Measurements from ENCODE around the gene FLYWCH2. TPM values are rescaled to one million over a fixed set of nuclear protein-coding genes. Genes with fewer than 3 reads are reported as not detected.
"Not testable (repeated sequence)": the region's sequence is repeated elsewhere in the genome, so short reads cannot be mapped to it uniquely, and the experiment has no call there.

The FLYWCH2 gene
- total RNA-seq, 1 experiment from 2014 or later = 57.3 TPM

- DNase-seq (ENCODE audit: low spot score) = no peak
These were observed 29.6 kb downstream of the FLYWCH2 start for GRCh38 chr16:2912330-2913199.

GRCh38 chr16:2913603-2914002 lies 30.6 kb downstream of the FLYWCH2 start:
- no peak for DNase-seq (ENCODE audit: low spot score)

GRCh38 chr16:2914233-2914632 lies 31.2 kb downstream of the FLYWCH2 start:
- peak; percentile 2 for DNase-seq (ENCODE audit: low spot score)

GRCh38 chr16:2915196-2915929 lies 32.3 kb downstream of the FLYWCH2 start:
- peak; percentile 48 for DNase-seq (ENCODE audit: low spot score)

GRCh38 chr16:2919511-2920255 lies 36.7 kb downstream of the FLYWCH2 start:
- peak; percentile 45 for DNase-seq (ENCODE audit: low spot score)

- DNase-seq (ENCODE audit: low spot score) = no peak
These were observed 40.5 kb downstream of the FLYWCH2 start for GRCh38 chr16:2923481-2923880.

- no peak for DNase-seq (ENCODE audit: low spot score)
These were observed 42.1 kb downstream of the FLYWCH2 start for GRCh38 chr16:2924901-2925755.

- DNase-seq (ENCODE audit: low spot score) = no peak
These were observed 43.1 kb downstream of the FLYWCH2 start for GRCh38 chr16:2925951-2926649.

GRCh38 chr16:2926650-2926999 lies 43.6 kb downstream of the FLYWCH2 start:
- no peak for DNase-seq (ENCODE audit: low spot score)

GRCh38 chr16:2927010-2927646 lies 44.1 kb downstream of the FLYWCH2 start:
- peak; percentile 83 for DNase-seq (ENCODE audit: low spot score)

GRCh38 chr16:2928151-2928550 lies 45.1 kb downstream of the FLYWCH2 start:
- DNase-seq (ENCODE audit: low spot score) = not testable (repeated sequence)

- DNase-seq (ENCODE audit: low spot score) = no peak
These were observed 45.8 kb downstream of the FLYWCH2 start for GRCh38 chr16:2928796-2929195.

- DNase-seq (ENCODE audit: low spot score) = no peak
These were observed 46.7 kb downstream of the FLYWCH2 start for GRCh38 chr16:2929693-2930092.

- DNase-seq (ENCODE audit: low spot score) = no peak
These were observed 47.2 kb downstream of the FLYWCH2 start for GRCh38 chr16:2930236-2930635.

GRCh38 chr16:2931231-2931914 lies 48.4 kb downstream of the FLYWCH2 start:
- DNase-seq (ENCODE audit: low spot score) = not testable (repeated sequence)

- DNase-seq (ENCODE audit: low spot score) = no peak
These were observed 50.1 kb downstream of the FLYWCH2 start for GRCh38 chr16:2933136-2933535.

GRCh38 chr16:2933701-2934100 lies 50.7 kb downstream of the FLYWCH2 start:
- no peak for DNase-seq (ENCODE audit: low spot score)

- DNase-seq (ENCODE audit: low spot score) = no peak
These were observed 51.4 kb downstream of the FLYWCH2 start for GRCh38 chr16:2934450-2934849.

GRCh38 chr16:2936436-2937011 lies 53.5 kb downstream of the FLYWCH2 start:
- DNase-seq (ENCODE audit: low spot score) = no peak

Data from H4 (cell line).